ENCODE measurements around the gene RNF157. TPM values are rescaled to one million over a fixed set of nuclear protein-coding genes. Genes with fewer than 3 reads are reported as not detected.

Gene RNF157
- total and polyA plus RNA-seq, 11 donors = 3.6 to 7.4 (median 5.2) TPM

DNA sequence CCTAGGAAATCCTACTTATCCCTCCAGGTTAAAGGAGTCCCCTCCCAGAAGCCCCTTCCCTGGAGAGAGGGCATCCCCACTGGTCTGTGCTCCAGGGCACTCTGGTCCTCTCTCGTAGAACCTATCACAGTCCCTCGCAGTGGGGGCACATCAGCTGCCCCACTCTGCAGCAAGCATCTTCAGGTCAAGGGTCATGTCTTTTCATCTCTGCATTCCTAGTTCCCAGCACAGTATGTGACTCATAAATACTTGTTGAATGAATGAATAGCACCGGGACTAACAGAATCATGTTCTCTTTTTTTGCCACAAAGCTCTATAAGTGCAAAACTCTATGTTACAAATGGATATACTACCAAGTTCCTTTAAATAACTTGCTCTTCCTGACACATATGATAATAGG, 36.0 kb downstream of the RNF157 start:
- Histone ChIP-seq H3K27me3 (no peaks in the 10 kb centered on the region), H3K27ac (no peak overlapping the region), H3K4me3 (no peak overlapping the region), H3K9me3 (no peaks in the 10 kb centered on the region), H3K36me3 (no peaks in the 10 kb centered on the region), H3K4me1 (peaks cover 0 to 5% (median 0%) of the 10 kb centered on the region in 12 donors)
- 67 to 87% (median 79%) methylated on average over 3 of the region's 3 CpGs for WGBS, 4 donors
- TF ChIP-seq, protein P1, sequence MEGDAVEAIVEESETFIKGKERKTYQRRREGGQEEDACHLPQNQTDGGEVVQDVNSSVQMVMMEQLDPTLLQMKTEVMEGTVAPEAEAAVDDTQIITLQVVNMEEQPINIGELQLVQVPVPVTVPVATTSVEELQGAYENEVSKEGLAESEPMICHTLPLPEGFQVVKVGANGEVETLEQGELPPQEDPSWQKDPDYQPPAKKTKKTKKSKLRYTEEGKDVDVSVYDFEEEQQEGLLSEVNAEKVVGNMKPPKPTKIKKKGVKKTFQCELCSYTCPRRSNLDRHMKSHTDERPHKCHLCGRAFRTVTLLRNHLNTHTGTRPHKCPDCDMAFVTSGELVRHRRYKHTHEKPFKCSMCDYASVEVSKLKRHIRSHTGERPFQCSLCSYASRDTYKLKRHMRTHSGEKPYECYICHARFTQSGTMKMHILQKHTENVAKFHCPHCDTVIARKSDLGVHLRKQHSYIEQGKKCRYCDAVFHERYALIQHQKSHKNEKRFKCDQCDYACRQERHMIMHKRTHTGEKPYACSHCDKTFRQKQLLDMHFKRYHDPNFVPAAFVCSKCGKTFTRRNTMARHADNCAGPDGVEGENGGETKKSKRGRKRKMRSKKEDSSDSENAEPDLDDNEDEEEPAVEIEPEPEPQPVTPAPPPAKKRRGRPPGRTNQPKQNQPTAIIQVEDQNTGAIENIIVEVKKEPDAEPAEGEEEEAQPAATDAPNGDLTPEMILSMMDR (IDR thresholded peaks at IDR 0.05) = no peak
- no peak for TF ChIP-seq POLR2A (IDR thresholded peaks at IDR 0.05)
- DNase-seq (no peak), ATAC-seq (no peak)
- intact Hi-C loops (cut with DNase I) = no loop called here

DNA sequence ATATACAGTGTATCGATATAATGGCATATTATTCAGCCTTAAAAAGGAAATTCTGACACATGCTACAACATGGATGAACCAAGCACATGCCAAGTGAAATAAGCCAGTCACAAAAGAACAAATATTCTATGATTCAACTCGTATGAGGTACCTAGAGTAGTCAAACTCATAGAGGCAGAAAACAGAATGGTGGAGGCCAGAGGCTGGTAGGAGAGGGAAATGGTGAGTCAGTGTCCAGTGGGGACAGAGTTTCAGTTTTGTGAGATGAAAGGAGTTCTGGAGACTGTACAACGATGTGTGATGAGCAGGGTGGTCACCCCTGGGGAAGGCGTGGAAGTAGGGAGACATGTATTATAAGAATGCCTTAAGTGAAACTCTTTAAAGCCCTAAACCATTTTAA, 39.9 kb downstream of the RNF157 start:
- Histone ChIP-seq H3K27ac (no peak overlapping the region), H3K4me3 (no peak overlapping the region), H3K4me1 (peaks cover 8 to 35% (median 17%) of the 10 kb centered on the region in 12 donors), H3K9me3 (no peaks in the 10 kb centered on the region), H3K36me3 (no peaks in the 10 kb centered on the region), H3K27me3 (no peaks in the 10 kb centered on the region)
- WGBS, 4 donors = 81 to 94% (median 91%) methylated on average over 4 of the region's 4 CpGs
- DNase-seq (no peak), ATAC-seq (no peak)
- no peak for TF ChIP-seq POLR2A (IDR thresholded peaks at IDR 0.05)
- TF ChIP-seq, protein P1 (IDR thresholded peaks at IDR 0.05) = no peak
- intact Hi-C loops (cut with DNase I) = no loop called here

DNA sequence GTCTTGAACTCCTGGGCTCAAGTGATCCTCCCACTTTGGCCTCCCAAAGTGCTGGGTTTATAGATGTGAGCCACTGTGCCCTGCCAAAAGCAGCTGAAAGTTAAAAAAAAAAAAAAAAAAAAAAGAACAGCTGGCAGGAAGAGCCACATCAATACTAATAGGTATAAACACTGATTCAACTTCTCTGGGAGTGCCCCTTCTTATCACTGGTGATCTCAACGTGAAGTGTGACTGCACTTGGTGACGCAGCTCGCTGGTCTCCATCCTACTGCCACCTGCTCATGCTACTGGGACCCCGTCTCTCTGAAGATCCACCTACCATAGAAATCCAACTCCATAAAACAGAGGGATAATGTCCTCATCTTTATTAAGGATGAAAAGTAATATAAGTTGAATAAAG, 40.8 kb downstream of the RNF157 start:
- H3K4me1 ChIP-seq = peaks cover 8 to 35% (median 17%) of the 10 kb centered on the region in 12 donors
- H3K27me3 ChIP-seq = no peaks in the 10 kb centered on the region
- 80 to 86% (median 83%) methylated on average over 4 of the region's 4 CpGs for WGBS, 4 donors
- no peaks in the 10 kb centered on the region for H3K36me3 ChIP-seq
- intact Hi-C loops (cut with DNase I) = loop anchor here in 3 of 10 donors (5.0 kb wide), 2 partner anchors 43 to 68 kb away; partner anchors contain the start of genes RNF157 (in 2 of the 3) and UBALD2 (in 1 of the 3)
- DNase-seq (no peak), ATAC-seq (no peak)
- no peaks in the 10 kb centered on the region for H3K9me3 ChIP-seq
- TF ChIP-seq, protein P1 (IDR thresholded peaks at IDR 0.05) = no peak
- no peak for TF ChIP-seq POLR2A (IDR thresholded peaks at IDR 0.05)
- no peak overlapping the region for H3K4me3 ChIP-seq
- H3K27ac ChIP-seq = peak overlapping the region in 1 of 12 donors; percentile 9

DNA sequence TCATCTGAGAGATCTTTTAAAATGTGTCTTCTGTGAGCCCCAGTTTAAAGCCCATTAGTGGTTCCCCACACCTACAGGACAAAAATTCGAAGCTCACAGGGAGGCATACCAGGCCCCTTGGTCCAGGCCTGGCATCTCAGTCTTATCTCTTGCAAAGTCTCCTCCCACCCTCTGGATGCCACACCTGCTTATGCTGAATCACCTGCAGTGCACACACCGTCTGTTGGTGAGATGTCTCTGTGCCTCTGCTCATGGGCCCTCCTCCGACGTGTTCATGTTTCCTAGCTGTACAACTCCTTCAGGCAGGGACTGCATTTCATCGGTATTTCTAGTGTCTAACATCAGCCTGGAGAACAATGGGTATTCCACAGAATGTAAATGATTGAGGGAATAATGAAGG, 41.6 kb downstream of the RNF157 start:
- H3K4me1 ChIP-seq = peaks cover 8 to 35% (median 17%) of the 10 kb centered on the region in 12 donors
- no peaks in the 10 kb centered on the region for H3K36me3 ChIP-seq
- 94 to 97% (median 95%) methylated on average over 5 of the region's 5 CpGs for WGBS, 4 donors
- DNase-seq (no peak), ATAC-seq (no peak)
- no peak for TF ChIP-seq POLR2A (IDR thresholded peaks at IDR 0.05)
- TF ChIP-seq, protein P1 (IDR thresholded peaks at IDR 0.05) = no peak
- no peaks in the 10 kb centered on the region for H3K27me3 ChIP-seq
- H3K4me3 ChIP-seq = no peak overlapping the region
- intact Hi-C loops (cut with DNase I) = loop anchor here in 3 of 10 donors (5.0 kb wide), 2 partner anchors 44 to 69 kb away; partner anchors contain the start of genes RNF157 (in 2 of the 3) and UBALD2 (in 1 of the 3)
- peak overlapping the region in 1 of 12 donors; percentile 9 for H3K27ac ChIP-seq
- H3K9me3 ChIP-seq = no peaks in the 10 kb centered on the region

Data from heart left ventricle (tissue), 16 donors.